ENCODE data around the gene CALML5.

The CALML5 gene

DNA sequence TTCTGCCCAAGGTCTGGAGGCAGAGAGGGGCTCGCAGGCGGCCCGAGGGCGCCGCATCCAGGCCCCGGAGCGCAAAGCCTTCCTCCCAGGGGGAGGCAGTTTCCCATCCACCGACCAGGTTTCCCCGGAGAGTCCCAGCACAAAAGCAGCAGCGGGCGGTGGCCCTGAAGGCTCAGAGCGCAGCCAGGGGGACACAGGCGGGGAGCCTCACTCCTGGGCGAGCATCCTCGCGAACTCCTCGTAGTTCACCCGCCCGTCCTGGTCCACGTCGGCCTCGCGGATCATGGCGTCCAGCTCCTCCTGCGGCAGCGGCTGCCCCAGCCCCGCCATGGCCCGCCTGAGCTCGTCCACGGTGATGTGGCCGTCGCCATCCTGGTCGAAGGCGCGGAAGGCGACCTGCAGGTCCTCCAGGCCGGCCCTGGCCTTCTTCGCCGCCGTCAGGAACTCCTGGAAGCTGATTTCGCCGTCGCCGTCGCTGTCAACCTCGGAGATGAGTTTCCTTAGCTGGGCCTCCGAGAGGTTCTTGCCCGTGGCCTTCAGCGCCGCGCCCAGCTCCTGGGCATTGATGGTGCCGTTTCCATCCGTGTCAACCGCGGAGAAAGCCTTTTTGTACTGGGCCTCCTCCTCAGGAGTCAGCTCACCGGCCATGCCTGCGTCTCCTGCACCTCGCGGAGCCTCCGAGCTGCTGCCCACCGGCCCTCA, 428 bp downstream of the CALML5 start:
- no peak for DNase-seq

DNA sequence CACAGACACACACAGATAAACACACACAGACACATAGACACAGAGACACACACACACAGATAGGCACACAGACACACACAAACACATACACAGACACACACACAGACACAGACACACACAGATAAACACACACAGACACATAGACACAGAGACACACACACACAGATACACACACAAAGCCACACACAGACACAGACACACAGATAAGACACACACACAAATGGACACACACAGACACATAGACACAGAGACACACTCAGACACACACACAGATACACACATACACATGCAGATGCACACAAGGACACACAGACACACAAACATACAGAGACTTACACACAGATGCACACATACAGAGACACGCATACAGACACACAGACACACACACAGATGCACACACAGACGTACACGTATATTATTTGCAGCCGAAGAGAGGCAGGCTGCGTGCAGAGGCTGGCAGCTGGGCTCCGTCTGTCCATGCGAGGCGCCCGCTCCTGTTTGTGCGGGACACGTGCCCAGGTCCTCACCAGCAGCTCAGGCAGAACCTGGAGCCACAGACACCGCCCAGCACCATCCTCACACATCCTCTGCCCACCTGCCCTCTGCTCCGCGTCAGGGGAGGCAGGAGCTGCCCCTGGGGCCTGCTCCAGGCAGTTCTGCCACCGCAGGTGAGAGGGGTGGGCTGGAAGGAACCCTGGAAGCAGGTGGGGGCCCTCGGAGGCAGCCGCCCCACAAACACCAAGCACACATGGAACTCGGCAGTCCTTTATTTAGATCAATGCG, 1.2 kb downstream of the CALML5 start:
- DNase-seq: no peak

DNA sequence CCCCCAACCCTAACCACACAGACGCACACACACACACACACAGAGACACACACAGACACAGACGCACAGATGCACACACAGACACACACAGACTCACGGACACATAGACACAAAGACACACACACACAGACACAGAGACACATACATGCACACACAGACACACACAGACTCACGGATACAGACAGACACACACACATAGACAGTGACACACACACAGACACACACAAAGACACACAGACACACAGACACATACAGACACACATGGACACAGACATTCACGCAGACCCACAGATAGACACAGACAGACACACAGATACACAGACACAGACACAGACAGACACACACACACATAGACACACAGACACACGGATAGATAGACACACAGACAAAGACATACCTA, 2.1 kb downstream of the CALML5 start:
- DNase-seq: no peak

DNA sequence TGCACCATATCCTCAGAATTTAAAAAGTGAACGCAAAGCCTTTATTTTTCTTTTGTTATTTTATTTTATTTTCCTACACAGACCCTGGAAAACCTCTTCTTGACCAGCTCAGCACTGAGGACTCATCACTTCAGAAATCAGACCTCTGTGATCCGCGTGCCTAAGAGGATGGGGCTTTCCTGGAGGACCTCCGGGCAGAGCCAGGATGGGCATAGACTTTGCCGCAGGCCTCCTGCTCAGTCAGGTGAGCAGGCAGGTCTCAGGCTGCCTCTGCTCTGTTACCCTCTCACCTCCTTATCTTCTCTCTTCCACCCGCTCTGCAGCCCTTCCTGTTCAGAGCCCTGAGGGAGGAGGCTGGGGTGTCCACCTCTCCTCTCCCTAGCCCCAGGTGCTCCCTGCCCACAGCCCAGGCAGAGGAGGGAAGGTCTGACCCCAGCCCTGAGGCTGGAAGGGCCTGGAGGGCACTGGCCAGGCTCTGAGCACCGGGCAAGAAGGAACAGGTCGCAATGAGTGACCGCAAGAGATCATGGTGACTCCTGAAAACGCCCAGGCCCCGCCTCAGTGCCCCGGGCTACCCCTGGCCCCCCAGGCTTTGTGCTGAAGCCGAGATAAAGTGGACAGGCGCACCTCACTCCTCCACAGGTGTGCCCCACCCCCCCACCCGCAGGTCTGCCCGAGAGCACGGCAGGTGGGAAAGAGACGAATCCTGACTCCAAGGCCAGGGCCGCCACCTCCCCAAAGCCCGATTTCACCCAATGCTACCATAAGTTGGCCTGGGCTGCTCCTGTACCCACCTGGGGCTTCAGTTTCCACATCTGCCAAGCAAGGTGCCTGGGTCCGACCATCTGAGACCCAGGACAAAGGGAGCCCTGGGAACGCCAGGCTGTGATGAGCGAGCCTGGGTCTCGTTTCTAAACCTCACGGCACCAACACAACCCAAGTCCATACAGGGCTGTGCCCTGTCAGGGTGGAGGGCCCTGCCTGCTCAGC, 2.8 kb downstream of the CALML5 start:
- no peak for DNase-seq

DNA sequence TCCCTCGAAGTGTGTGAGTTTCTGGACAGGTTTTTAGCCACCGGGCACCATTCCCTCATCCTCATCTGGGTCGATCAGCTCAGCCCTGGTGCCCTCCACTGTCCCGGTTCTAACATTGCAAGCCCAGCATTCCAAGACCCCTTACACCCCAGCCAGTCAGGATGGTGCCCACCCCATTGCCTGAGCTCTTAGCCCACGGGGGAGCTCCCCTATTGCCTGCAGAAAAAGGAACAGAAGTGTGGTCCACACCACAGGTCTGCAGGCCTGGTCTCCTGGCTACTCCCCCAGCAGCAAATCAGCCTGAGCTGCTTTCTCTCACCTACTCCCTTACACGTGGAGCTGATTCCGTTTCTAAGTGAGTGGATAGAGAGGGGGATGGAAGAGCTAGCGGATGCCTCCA, 4.8 kb downstream of the CALML5 start:
- no peak for DNase-seq

DNA sequence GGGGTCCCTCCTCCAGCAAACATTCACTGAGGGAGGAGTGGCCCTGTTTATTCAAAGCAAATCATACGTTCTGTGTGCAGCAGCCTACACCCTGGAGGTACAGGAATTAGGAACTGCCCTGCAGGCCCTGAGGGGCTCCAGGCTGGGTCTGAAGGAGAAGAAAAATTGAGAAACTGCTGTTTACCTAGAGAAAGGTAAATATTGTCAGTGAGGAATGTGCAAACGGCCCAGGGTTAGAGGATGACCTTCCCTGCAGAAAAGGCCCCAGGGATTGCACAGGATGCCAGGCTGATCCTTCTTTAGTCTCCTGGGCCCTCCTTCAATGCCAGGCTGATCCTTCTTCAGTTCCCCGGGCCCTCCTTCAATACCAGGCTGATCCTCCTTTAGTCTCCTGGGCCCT, 5.7 kb downstream of the CALML5 start:
- no peak for DNase-seq

DNA sequence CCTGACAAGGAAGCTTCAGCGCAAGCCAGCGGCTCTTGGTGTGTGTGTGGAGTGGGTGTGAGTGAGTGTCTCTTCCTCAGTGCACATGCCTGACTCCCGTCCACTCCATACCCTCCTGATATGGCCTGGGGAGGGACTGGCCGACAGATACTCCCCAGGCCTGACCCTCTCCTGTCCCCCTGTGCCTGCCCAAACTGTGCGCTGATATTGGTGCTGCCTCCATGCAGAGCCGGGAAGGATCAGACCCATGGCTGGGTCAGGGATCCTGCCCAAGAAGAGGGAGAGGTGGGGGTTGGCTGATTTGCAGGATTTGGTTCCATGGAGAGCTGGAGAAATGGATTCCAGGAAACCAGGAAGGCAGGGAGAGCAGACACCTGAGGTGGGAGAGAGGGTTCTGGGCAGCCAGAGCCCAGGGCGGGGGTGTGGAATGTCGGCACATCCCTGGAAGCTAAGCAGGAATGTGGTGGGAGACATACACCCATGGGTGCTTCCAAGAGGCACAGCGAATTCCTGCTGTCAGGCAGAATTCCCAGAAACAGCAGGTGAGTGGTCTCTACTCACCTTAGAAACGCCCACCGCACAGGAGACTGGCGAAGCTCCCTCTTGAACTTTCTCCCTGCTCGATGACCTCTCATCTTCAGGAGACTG, 6.3 kb downstream of the CALML5 start:
- DNase-seq: no peak

DNA sequence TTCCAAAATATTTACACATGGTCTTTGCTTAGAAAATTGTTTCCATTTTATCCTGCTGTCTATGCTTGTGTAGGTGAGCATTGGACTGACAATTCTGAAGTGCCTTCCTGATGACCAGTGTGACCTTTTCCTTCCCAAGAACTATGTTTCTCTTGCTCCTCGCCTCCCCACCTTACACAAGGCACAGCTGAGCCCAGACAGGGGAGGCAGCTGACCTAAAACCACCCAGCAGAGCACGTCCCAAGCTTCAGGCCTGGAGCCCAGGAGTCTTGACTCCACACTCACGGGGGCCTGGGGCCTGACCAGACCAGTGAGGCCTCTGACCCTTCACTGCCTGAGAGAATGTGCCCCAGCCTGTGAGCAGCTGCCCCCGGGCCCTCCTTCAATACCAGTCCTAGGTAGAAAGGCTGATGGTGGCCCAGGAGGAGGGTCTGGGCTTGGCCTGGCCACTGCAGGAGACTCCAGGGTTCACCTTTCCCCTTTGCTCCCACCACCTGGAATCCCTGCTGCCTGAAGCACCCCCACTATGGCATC, 7.0 kb downstream of the CALML5 start:
- DNase-seq: no peak

DNA sequence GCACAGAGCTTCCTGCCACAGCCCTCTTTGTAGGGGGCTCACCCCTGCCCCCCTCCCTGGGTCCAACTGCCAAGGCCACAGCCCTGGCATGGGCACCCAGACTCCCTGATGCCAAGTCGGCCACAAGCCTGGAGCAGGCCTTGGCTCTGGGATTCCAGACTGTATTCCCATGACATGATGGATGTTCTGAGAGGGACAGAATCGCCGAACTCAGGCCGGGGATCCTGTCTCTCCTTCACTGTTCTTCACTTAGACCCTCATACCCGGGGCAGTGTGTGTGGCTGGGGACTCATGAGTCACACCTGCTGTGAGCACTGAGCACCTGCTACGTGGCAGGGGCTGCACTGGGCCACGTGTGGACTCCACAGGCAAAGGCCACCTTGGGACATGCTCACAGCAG, 7.9 kb downstream of the CALML5 start:
- DNase-seq: no peak

DNA sequence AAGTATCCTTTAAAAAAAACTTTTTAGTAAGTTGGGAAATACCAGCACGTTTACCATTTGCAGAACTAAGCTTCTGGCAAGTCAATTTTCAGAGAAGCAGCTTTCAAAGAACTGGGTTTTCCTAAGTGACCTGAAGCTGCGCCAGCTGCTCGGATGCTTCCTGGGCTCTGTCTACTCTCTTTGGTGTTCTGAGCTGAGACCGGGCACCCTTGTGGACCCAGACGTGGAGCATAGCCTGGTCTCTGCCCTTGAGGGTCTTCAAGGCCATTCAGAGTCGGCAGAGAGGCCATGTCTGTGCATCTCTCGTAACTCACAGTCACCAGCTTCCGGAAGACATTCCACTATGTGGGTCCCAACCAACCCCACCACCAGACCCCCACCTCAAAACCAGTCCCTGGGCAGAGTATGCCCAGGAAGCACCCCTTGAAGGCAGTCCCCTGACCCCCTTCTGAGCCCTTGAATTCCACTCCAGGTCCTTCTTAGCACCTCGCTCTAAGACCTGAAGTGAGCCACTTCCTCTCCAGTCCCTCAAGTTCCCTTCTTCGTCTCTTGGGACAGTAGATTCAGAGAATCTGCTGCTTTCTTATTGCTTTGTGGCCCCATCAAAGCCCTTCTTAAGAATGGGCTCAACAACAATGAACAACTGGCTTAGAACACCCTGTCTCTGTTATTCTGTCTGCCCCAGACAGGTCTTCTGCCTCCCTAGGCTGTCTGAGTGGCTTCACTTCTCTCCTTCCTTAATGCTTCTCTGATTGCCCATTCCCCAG, 8.5 kb downstream of the CALML5 start:
- no peak for DNase-seq

DNA sequence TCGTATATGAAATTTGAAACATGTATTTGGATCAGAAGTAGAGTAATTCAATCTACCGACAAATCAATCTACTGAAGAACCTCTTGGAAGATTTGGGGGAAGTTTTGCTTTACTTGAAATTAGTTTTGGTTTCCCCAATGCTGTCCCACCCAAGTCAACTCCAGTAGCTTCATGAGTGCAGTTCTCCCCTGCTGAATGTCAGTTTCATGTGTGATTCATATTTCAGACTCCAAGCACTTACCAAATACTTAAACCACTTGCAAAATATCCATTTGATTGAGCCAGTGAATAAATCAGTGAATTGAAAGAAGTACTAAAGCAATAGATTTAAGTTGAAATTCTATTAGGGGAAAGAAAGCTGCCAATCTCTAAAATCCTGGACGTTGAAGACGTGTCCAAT, 9.3 kb downstream of the CALML5 start:
- no peak for DNase-seq

DNA sequence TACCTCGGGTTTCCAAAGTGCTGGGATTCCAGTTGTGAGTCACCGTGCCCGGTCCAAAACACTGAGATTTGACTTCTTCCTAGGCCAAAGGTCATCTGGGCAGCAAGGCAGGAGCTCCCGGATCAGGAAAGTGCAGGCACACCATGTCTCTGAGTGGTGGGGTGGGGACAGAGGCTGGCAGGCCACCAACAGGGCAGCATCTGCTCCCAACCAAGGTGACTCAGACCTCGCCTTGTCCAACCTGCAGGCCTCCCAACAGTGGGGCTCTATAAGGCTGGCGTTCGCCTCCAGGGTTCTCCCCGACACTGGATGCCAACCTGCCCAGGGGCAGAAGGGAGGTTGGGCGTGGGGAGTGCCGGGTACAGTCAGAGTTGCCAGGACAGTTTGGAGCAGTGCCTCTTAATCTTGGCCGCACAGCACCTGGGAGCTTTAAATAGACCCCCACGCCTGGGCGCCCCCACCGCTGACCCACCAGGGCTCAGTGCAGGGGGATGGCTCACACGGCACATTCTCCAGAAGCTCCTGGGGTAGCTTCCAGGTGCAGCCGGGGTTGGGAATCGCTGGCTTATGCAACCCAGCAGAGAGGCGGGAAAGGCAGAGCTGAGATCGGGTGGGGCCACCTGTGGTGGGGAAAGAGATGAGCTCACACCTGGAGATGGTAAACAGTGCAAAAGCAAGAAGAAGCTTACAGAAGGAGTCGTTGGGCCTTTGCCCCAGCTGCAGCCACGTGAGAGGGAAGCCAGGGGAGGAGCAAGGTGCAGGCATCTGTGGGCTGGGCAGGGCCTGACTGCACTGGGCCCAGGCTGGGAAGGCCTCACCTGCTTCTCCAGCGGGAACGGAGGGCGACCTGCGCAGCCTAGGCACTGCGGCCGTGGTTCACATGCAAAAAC, 10.9 kb downstream of the CALML5 start:
- no peak for DNase-seq

DNA sequence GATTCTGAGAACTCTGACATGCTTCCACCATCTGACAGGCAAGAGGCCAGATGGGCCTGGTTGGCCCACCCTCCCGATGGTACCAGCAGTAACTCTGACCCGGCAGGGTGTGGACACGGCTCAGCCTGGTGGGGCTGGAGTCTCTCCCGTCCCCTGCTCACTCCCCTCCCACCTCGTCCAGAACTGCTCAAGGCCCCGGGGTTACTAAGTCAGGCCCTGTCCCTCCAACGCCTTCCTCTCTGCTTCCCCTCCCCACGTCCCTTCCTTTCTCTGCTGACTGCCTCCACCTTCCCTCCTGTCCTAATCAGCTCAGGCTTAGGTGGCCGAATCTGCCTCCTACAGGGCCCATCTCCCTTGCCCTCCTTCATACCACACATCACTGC, 12.5 kb downstream of the CALML5 start:
- no peak for DNase-seq

DNA sequence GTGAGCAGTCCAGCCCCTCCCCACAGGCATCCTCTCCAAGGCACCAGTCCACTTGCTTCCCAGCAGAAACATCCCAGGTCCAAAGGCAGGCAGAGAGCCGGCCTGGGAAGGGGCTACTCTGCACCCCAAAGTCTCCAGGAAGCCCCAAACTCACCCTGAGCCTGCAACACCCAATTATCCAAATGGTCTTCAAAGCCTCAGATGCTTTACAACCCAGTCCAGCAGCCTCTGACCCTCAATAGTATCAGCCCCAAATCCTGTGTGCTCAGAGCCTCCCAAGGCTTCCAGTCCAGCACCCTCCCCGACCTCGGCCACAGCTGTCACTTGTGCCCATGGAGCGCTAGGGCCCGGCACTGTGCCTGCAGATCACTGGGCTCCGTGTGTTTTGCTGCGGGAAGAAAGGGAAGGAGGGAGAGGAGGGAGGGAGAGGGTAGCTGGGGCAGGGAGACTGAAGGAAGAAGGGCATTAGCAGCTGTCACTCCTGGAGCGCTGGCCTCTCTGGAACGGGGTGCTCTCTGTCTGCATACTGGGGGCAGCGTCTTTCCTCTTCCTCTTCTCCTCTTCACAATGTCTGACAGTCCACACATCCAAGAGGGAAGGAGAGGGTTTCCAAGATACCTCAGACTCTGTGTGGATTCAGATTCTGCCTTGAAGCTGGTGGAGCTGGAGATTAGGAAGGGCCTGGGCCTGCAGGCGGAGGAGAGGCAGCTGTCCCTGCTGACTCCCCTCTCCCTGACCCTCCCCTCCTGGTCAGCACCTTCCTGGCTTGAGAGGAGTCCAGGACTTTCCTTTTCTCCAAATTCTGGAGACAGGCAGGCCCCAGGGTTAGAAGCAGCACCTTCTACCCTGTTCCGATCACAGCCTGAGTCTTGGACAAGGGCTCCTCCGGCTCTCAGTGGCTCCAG, 13.2 kb downstream of the CALML5 start:
- no peak for DNase-seq

DNA sequence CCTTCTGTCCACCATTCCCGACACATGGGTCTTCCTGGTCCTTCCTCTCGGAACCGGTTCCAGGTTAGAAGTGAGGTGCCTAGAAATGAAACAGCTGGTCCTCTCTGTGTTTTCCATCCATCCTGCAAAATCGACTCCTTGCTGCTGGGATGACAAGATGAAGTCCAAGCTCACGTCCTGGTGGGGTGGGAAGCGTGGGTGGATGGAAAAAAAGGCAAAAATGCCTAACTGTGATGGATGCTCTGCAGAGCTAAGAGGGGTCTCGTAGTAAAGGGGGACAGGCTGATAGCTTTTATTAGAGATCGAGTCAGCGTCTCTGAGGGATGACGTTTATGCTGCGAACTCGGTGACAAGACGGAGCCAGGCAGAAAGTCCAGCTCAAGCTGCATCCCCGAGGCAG, 14.1 kb downstream of the CALML5 start:
- DNase-seq: no peak

DNA sequence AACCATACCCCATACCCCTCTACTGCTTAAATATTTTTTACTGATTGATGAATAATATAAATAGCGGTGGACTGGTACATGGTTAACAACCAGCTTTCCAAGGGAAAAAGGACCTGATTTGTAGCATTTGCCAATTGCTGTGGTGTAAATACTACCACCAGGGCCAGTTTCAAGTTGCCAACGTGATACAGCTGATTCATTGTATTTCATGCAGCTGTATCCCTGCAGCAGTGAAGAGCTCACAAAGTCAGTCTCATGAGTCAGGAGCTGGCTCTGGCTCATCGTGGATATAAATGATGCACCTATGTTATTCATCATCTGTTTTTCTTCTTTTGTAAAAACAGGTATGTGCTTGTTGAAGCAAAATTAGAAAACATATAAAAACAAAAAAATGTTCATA, 15.2 kb downstream of the CALML5 start:
- no peak for DNase-seq

DNA sequence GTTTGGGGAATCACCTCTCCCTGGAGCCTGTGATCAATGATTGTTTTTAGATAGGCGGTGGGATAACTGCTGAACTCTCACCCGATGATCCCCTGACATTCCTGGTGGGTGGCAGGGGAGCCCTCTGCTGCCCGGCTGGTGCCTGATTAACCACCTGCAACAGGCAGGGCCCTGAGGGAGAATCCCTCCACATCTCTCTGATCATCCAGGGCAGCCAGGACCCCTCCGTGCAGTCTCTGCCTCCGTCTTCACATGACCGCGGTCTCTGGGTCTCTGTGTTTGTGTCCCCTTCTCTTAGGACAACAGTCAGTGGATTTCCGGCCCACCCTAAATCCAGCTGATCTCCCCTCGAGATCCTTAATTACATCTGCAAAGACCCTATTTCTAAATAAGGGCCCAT, 17.4 kb downstream of the CALML5 start:
- no peak for DNase-seq

DNA sequence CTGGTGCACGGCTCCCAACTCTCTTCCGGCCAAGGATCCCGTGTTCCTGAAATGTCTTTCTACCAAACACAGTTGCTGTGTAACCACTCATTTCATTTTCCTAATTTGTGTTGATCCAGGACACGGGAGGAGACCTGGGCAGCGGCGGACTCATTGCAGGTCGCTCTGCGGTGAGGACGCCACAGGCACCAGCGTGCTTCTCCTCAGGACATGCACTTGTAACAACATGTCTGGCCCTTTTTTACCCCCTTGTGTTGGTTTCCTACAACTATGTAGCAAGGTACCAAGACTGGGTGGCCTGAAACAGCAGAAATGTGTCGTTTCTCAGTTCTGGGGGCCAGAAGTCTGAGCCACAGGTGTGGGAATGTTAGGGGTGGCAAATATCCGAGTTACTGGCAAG, 18.2 kb downstream of the CALML5 start:
- DNase-seq: no peak

DNA sequence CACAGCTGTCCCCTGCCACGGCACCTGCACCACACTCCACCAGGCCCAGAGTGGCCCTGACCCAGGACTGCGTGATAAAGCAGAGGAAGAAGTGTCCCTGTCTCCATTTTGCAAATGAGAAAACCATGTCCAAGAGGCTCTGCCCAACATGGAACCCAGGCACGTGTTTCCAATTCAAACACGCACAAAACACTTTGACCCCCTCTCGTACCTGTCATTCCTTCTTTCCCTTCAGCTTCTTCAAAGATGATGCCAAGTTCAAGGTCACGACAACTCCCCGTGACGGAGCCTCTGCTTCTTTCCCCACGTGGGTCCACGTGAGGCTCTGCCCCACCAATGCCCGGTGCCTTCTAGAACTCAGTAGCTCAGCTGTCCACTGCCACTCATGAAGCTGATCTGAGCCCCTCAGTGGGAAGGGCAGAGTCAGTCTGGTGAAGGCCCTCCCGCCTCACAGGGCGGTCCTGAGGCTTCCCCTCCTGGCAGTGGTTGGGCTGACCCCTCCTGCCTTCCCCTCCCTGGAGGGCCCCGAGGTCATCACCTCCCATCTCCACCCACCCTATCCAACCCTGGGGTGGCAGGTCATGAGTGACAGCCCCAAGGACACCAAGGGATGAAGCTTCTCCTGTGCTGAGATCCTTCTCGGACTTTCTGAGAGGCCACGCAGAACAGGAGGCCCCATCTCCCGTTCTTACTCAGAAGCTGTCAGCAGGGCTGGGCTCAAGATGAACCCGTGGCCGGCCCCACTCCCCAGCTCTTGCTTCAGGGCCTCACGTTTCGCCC, 19.0 kb downstream of the CALML5 start:
- DNase-seq: no peak

All from DMS79 (cell line).